Fibroblast of peridontal ligament (primary cell): ENCODE data around the gene AR.
A peak's percentile ranks its signal among the peaks of the same experiment; 100 is the strongest.

Experiments
- DNase-seq: peaks from one replicate; pipeline ENCODE4 v3.0.0-alpha.2; 2010; ENCODE audit errors: extremely low read depth

The AR gene

GRCh38 chrX:67543818-67544217, at the start of gene AR:
Gene AR (plus strand): TSS chrX:67544021. CDS start chrX:67545147, 1,126 bp downstream.
- peak; percentile 13 for DNase-seq

GRCh38 chrX:67500617-67501016, 43.2 kb upstream of the AR start:
- no peak for DNase-seq

- no peak for DNase-seq
These were observed 40.8 kb upstream of the AR start for GRCh38 chrX:67503004-67503403.

GRCh38 chrX:67503453-67503852, 40.4 kb upstream of the AR start:
- DNase-seq = no peak

- DNase-seq = no peak
These were observed 23.1 kb upstream of the AR start for GRCh38 chrX:67520671-67521070.

GRCh38 chrX:67523002-67523681, 20.7 kb upstream of the AR start:
- DNase-seq = no peak

GRCh38 chrX:67523932-67524331, 19.9 kb upstream of the AR start:
- DNase-seq = no peak

GRCh38 chrX:67524428-67524827, 19.4 kb upstream of the AR start:
- no peak for DNase-seq

- no peak for DNase-seq
These were observed 18.7 kb upstream of the AR start for GRCh38 chrX:67524950-67525691.

GRCh38 chrX:67536564-67536963, 7.3 kb upstream of the AR start:
- no peak for DNase-seq

GRCh38 chrX:67538383-67538782, 5.4 kb upstream of the AR start:
- no peak for DNase-seq

GRCh38 chrX:67544281-67545035, 637 bp downstream of the AR start:
- DNase-seq = no peak

- peak; percentile 5 for DNase-seq
These were observed 1.4 kb downstream of the AR start for GRCh38 chrX:67545036-67545821.

GRCh38 chrX:67545893-67546495, 2.2 kb downstream of the AR start:
- DNase-seq = no peak

GRCh38 chrX:67546496-67547423, 2.9 kb downstream of the AR start:
- no peak for DNase-seq

- DNase-seq = peak; percentile 23
These were observed 11.9 kb downstream of the AR start for GRCh38 chrX:67555578-67556203.

GRCh38 chrX:67558267-67558666, 14.4 kb downstream of the AR start:
- no peak for DNase-seq

GRCh38 chrX:67563469-67564448, 19.9 kb downstream of the AR start:
- no peak for DNase-seq

GRCh38 chrX:67564475-67564874, 20.7 kb downstream of the AR start:
- DNase-seq = no peak
